ENCODE measurements around the gene VAMP8. TPM values are rescaled to one million over a fixed set of nuclear protein-coding genes. Genes with fewer than 3 reads are reported as not detected.

VAMP8 gene
- total and polyA plus RNA-seq, 2 of the 8 experiments (the other 6 are each of a cell fraction or from before 2014, with no cell fraction given): 34.4 to 69.7 TPM

GRCh38 chr2:85549826-85550225, 27.6 kb upstream of the VAMP8 start:
- H3K4me3 ChIP-seq (ENCODE audit: extremely low read depth in 1 of 4, insufficient read depth in 2 of 4, low read depth in 3 of 4, low read length in 4 of 4): no peak overlapping the region
- no peak overlapping the region for H4K8ac ChIP-seq (ENCODE audit: extremely low read depth, insufficient read depth, low read length)
- peaks cover 2 to 3% of the 10 kb centered on the region in 2 experiments for H4K20me1 ChIP-seq (replicated peaks in 1 of 2; ENCODE audit: control insufficient read depth in 1 of 2, insufficient read depth in 2 of 2, low read length in 2 of 2)
- H2BK15ac ChIP-seq (ENCODE audit: low read length): no peak overlapping the region
- no peak for TF ChIP-seq CBX5 (IDR thresholded peaks at IDR 0.05; ENCODE audit: low read depth, low read length)
- no peak for TF ChIP-seq TEAD4 (IDR thresholded peaks at IDR 0.05; ENCODE audit: low read depth, low read length)
- TF ChIP-seq CHD1 (IDR thresholded peaks at IDR 0.05; ENCODE audit: low read depth, low read length): no peak
- no peak for TF ChIP-seq POU5F1 (IDR thresholded peaks at IDR 0.05; ENCODE audit: low read depth, low read length)
- no peak for TF ChIP-seq POLR2A (IDR thresholded peaks at IDR 0.05; ENCODE audit: control extremely low read depth in 1 of 2, low read depth in 2 of 2, low read length in 2 of 2)
- TF ChIP-seq SP2 (IDR thresholded peaks at IDR 0.05; ENCODE audit: low read length): no peak
- TF ChIP-seq CTBP2 (IDR thresholded peaks at IDR 0.05; ENCODE audit: borderline replicate concordance, insufficient read depth, insufficient read length, low read length): no peak
- TF ChIP-seq EZH2 (IDR thresholded peaks at IDR 0.05; ENCODE audit: low read depth, low read length, severe bottlenecking): no peak
- TF ChIP-seq JUN (IDR thresholded peaks at IDR 0.05; ENCODE audit: low read depth, low read length): no peak
- no peak for TF ChIP-seq SRF (IDR thresholded peaks at IDR 0.05; ENCODE audit: low read depth, low read length)
- TF ChIP-seq CREB1 (IDR thresholded peaks at IDR 0.05): no peak
- TF ChIP-seq BRCA1 (IDR thresholded peaks at IDR 0.05; ENCODE audit: low read depth, low read length): no peak
- TF ChIP-seq YY1 (IDR thresholded peaks at IDR 0.05; ENCODE audit: low read depth, low read length): no peak
- TF ChIP-seq CHD2 (IDR thresholded peaks at IDR 0.05; ENCODE audit: low read length): no peak
- TF ChIP-seq KDM5A (IDR thresholded peaks at IDR 0.05; ENCODE audit: low read length): no peak
- no peaks in the 10 kb centered on the region for H3K27me3 ChIP-seq (replicated peaks in 1 of 4; ENCODE audit: control insufficient read depth in 3 of 4, extremely low read depth in 1 of 4, insufficient read depth in 3 of 4, low read length in 3 of 4)
- no peak overlapping the region for H2BK12ac ChIP-seq (ENCODE audit: low read depth, low read length)
- no peak overlapping the region for H2AK5ac ChIP-seq (ENCODE audit: low read depth, low read length)
- H3K4ac ChIP-seq (replicated peaks; ENCODE audit: insufficient read length, low read depth, low read length): no peak overlapping the region
- no peaks in the 10 kb centered on the region for H3K79me2 ChIP-seq (ENCODE audit: control insufficient read depth in 1 of 2, insufficient read depth in 2 of 2, low read length in 2 of 2)
- H3K4me1 ChIP-seq (replicated peaks in 1 of 4; ENCODE audit: control insufficient read depth in 3 of 4, insufficient read depth in 4 of 4, low read length in 3 of 4): peaks cover 0 to 2% (median 0%) of the 10 kb centered on the region in 4 experiments; a peak in 1 of 7 replicates
- no peak overlapping the region for H3K23ac ChIP-seq (ENCODE audit: insufficient read length)
- H2BK20ac ChIP-seq (ENCODE audit: low read length): no peak overlapping the region
- no peak overlapping the region for H3K56ac ChIP-seq (replicated peaks; ENCODE audit: insufficient read length, low read depth, low read length)
- H2AFZ ChIP-seq (ENCODE audit: low read length): no peak overlapping the region
- no peak overlapping the region for H4K91ac ChIP-seq (replicated peaks; ENCODE audit: insufficient read length, low read length)
- no peaks in the 10 kb centered on the region for H3K23me2 ChIP-seq (ENCODE audit: low read depth, low read length)
- no peak overlapping the region for H3K4me2 ChIP-seq (ENCODE audit: insufficient read depth in 1 of 2, low read depth in 2 of 2, low read length in 2 of 2)
- FAIRE-seq (no peak), DNase-seq (ENCODE audit: low read depth in 1 of 2, low spot score in 2 of 2) (no peak)
- no peak overlapping the region for H2BK5ac ChIP-seq (ENCODE audit: low read depth, low read length)
- no peak overlapping the region for H3K9ac ChIP-seq (replicated peaks in 1 of 4; ENCODE audit: extremely low read depth in 1 of 4, low read depth in 3 of 4, low read length in 3 of 4)
- H3K9me3 ChIP-seq (ENCODE audit: insufficient read depth in 2 of 2, low read depth in 1 of 2, low read length in 1 of 2): no peaks in the 10 kb centered on the region
- no peak overlapping the region for H3K27ac ChIP-seq (ENCODE audit: low read depth, low read length)
- no peak overlapping the region for H2BK120ac ChIP-seq (replicated peaks; ENCODE audit: low read depth, low read length)
- H4K5ac ChIP-seq (ENCODE audit: insufficient read length, low read depth, low read length): no peak overlapping the region
- CTCF ChIA-PET (ENCODE audit: partially characterized antibody): interaction anchor here (0.6 to 10.1 kb wide), 13 partner anchors 9 to 167 kb away, joined by 3 to 259 read pairs (median 4); partner anchors contain the start of genes GGCX, MAT2A and SH2D6
- no peaks in the 10 kb centered on the region for H3K79me1 ChIP-seq (ENCODE audit: low read depth, low read length)
- POLR2A ChIA-PET (ENCODE audit: partially characterized antibody): interaction anchor here (0.9 to 38.6 kb wide), 7 partner anchors 8 to 222 kb away, joined by 3 to 1889 read pairs (median 396); partner anchors contain the start of genes CAPG, ELMOD3, GGCX and MAT2A
- no peak overlapping the region for H3K18ac ChIP-seq (ENCODE audit: extremely low read depth, low read length)
- H3K36me3 ChIP-seq (ENCODE audit: control insufficient read depth in 2 of 4, insufficient read depth in 4 of 4, low read length in 3 of 4): peaks cover 18 to 46% (median 32%) of the 10 kb centered on the region in 4 experiments
- H3K14ac ChIP-seq (ENCODE audit: insufficient read length): no peak overlapping the region
- 77% methylated on average over 4 of the region's 4 CpGs; no CpG with 5 or more reads in 1 of the 2 experiments for WGBS, 2 experiments (ENCODE audit: extremely low coverage in 1 of 2, insufficient coverage in 1 of 2, insufficient read length in 1 of 2, insufficient replicate concordance in 2 of 2, low coverage in 1 of 2, low lambda C conversion rate in 2 of 2, missing lambda C conversion rate in 1 of 2)

Measured in H1 (cell line).